Upper lobe of left lung (tissue), 4 donors: ENCODE measurements around the gene RNU1-1.
"Not testable (repeated sequence)": the region's sequence is repeated elsewhere in the genome, so short reads cannot be mapped to it uniquely, and the experiment has no call there.

Experiments used
- CTCF ChIP-seq, 6 experiments: fragments of 450-650 bp in 4 of 6; fragments of 200-600 bp in 2 of 6; sonication (generic) in 2 of 6; IDR thresholded peaks; one replicate each; pipeline ENCODE4 v1.5.1; 2016 to 2019; ENCODE audit warnings: antibody characterized with exemption in 6 of 6
- EP300 ChIP-seq, 4 donors: sonication (generic); formaldehyde crosslinking; IDR thresholded peaks; one replicate each; pipeline ENCODE4 v1.5.1; 2017; ENCODE audit warnings: antibody characterized with exemption in 4 of 4, control low read depth in 2 of 4
- POLR2A ChIP-seq, 4 donors: fragments of 450-650 bp; IDR thresholded peaks; one replicate each; pipeline ENCODE4 v1.5.1; 2016 to 2017; ENCODE audit warnings: antibody characterized with exemption in 4 of 4, mild to moderate bottlenecking in 2 of 4
- POLR2AphosphoS5 ChIP-seq, 2 donors: sonication (generic); formaldehyde crosslinking; IDR thresholded peaks; one replicate each; pipeline ENCODE4 v1.5.1; 2017; ENCODE audit warnings: antibody characterized with exemption in 2 of 2

GRCh38 chr1:16534829-16535456 lies 20.9 kb upstream of the RNU1-1 start:
- not testable (repeated sequence) for TF ChIP-seq CTCF, POLR2A, EP300, POLR2AphosphoS5 (IDR thresholded peaks at IDR 0.05)
